H9 (cell line): ENCODE data around the gene TTC3. TPM values are rescaled to one million over a fixed set of nuclear protein-coding genes. Genes with fewer than 3 reads are reported as not detected.

Experiments used
- DNase-seq: peaks from one replicate; pipeline ENCODE4 v3.0.0-alpha.2; 2017
- H2AFZ ChIP-seq: one replicate; pipeline ENCODE4 v1.6.1; 2013; ENCODE audit warnings: mild to moderate bottlenecking, low read length, control low read depth, moderate library complexity
- H2AK5ac ChIP-seq: 2 replicates; pipeline ENCODE4 v1.6.1; 2013; ENCODE audit warnings: low read length, control low read depth, mixed read lengths; ENCODE audit not compliant: insufficient read length
- H2BK120ac ChIP-seq: one replicate; pipeline ENCODE4 v1.6.1; 2013; ENCODE audit warnings: low read depth, mild to moderate bottlenecking, low read length, control low read depth, inconsistent platforms; ENCODE audit not compliant: poor library complexity, severe bottlenecking
- H2BK12ac ChIP-seq: 2 replicates; pipeline ENCODE4 v1.6.1; 2013; ENCODE audit warnings: low read length, control low read depth, mixed read lengths, low read depth; ENCODE audit not compliant: insufficient read length
- H2BK15ac ChIP-seq: 2 replicates; pipeline ENCODE4 v1.6.1; 2013; ENCODE audit warnings: low read depth, low read length, control low read depth
- H2BK20ac ChIP-seq: one replicate; pipeline ENCODE4 v1.6.1; 2013; ENCODE audit warnings: low read depth, mild to moderate bottlenecking, low read length, control low read depth, inconsistent platforms; ENCODE audit not compliant: poor library complexity, severe bottlenecking
- H2BK5ac ChIP-seq: 2 replicates; pipeline ENCODE4 v1.6.1; 2013; ENCODE audit warnings: low read length, control low read depth, mixed read lengths; ENCODE audit not compliant: insufficient read length
- H3K14ac ChIP-seq: 2 replicates; pipeline ENCODE4 v1.6.1; 2013; ENCODE audit warnings: low read length, control low read depth; ENCODE audit not compliant: insufficient read depth
- H3K18ac ChIP-seq: 2 replicates; pipeline ENCODE4 v1.6.1; 2013; ENCODE audit warnings: low read depth, mild to moderate bottlenecking, mixed read lengths, low read length, control low read depth; ENCODE audit not compliant: insufficient read length
- H3K23ac ChIP-seq: 2 replicates; pipeline ENCODE4 v1.6.1; 2013; ENCODE audit warnings: low read length, control low read depth, mixed read lengths, low read depth; ENCODE audit not compliant: insufficient read length
- H3K23me2 ChIP-seq: 2 replicates; pipeline ENCODE4 v1.6.1; 2013; ENCODE audit warnings: low read depth, mild to moderate bottlenecking, mixed read lengths, low read length, control low read depth; ENCODE audit not compliant: insufficient read length, poor library complexity, severe bottlenecking
- H3K27ac ChIP-seq: 2 replicates; pipeline ENCODE4 v1.5.1; 2013; ENCODE audit warnings: low read length, control low read depth, mixed read lengths, low read depth; ENCODE audit not compliant: insufficient read length
- H3K27me3 ChIP-seq: 2 replicates; pipeline ENCODE4 v1.6.1; 2013; ENCODE audit warnings: low read length, control low read depth, inconsistent platforms; ENCODE audit not compliant: insufficient read depth
- H3K4ac ChIP-seq: 2 replicates; pipeline ENCODE4 v1.6.1; 2013; ENCODE audit warnings: low read depth, mild to moderate bottlenecking, control low read depth, inconsistent platforms, low read length, moderate library complexity
- H3K4me1 ChIP-seq: 2 replicates; pipeline ENCODE4 v1.6.1; 2013; ENCODE audit warnings: low read length, control low read depth, inconsistent platforms; ENCODE audit not compliant: insufficient read depth
- H3K4me2 ChIP-seq: 2 replicates; pipeline ENCODE4 v1.6.1; 2013; ENCODE audit warnings: low read length, control low read depth, mixed read lengths; ENCODE audit not compliant: insufficient read length, insufficient read depth
- H3K56ac ChIP-seq: 2 replicates; pipeline ENCODE4 v1.6.1; 2013; ENCODE audit warnings: low read depth, mild to moderate bottlenecking, mixed read lengths, low read length, control low read depth; ENCODE audit not compliant: insufficient read length
- H3K79me1 ChIP-seq: 2 replicates; pipeline ENCODE4 v1.6.1; 2013; ENCODE audit warnings: low read depth, mild to moderate bottlenecking, moderate library complexity, low read length, control low read depth, inconsistent platforms; ENCODE audit not compliant: insufficient read depth, poor library complexity, severe bottlenecking
- H3K79me2 ChIP-seq: 2 replicates; pipeline ENCODE4 v1.6.1; 2013; ENCODE audit warnings: low read length, control low read depth, inconsistent platforms; ENCODE audit not compliant: insufficient read depth
- H3K9ac ChIP-seq: 2 replicates; pipeline ENCODE4 v1.6.1; 2013; ENCODE audit warnings: low read length, control low read depth, mixed read lengths; ENCODE audit not compliant: insufficient read length; ENCODE audit errors: extremely low read depth
- H3K9me3 ChIP-seq: one replicate; pipeline ENCODE4 v1.6.1; 2013; ENCODE audit warnings: low read depth, low read length, inconsistent platforms; ENCODE audit not compliant: control insufficient read depth
- H3T11ph ChIP-seq: one replicate; pipeline ENCODE4 v1.6.1; 2013; ENCODE audit warnings: mild to moderate bottlenecking, low read length, control low read depth, inconsistent platforms
- H4K20me1 ChIP-seq: one replicate; pipeline ENCODE4 v1.6.1; 2013; ENCODE audit not compliant: control insufficient read depth, insufficient read length, insufficient read depth
- H4K5ac ChIP-seq: 2 replicates; pipeline ENCODE4 v1.6.1; 2013; ENCODE audit warnings: low read depth, mild to moderate bottlenecking, mixed read lengths, low read length, control low read depth; ENCODE audit not compliant: insufficient read length
- H4K8ac ChIP-seq: replicated peaks from 2 replicates; pipeline ENCODE4 v1.6.1; 2013; ENCODE audit warnings: low read length, control low read depth, mixed read lengths, low read depth; ENCODE audit not compliant: insufficient read length
- H4K91ac ChIP-seq: 2 replicates; pipeline ENCODE4 v1.6.1; 2013; ENCODE audit warnings: low read depth, mild to moderate bottlenecking, moderate library complexity, mixed read lengths, low read length, control low read depth; ENCODE audit not compliant: insufficient read length
- H3K27ac Mint-ChIP-seq, 3 experiments: 2 replicates in 2 of 3; 3 replicates in 1 of 3; pipeline ENCODE4 v1.8.0; 2020 to 2021; ENCODE audit warnings: mixed read lengths in 3 of 3, mild to moderate bottlenecking in 1 of 3, moderate library complexity in 1 of 3
- H3K27me3 Mint-ChIP-seq: 2 replicates; pipeline ENCODE4 v1.8.0; 2021; ENCODE audit warnings: low read depth, mild to moderate bottlenecking, moderate library complexity, mixed read lengths
- H3K36me3 Mint-ChIP-seq, 3 experiments: 2 replicates in 2 of 3; 3 replicates in 1 of 3; pipeline ENCODE4 v1.8.0; 2020 to 2021; ENCODE audit warnings: low read depth in 3 of 3, mixed read lengths in 3 of 3; ENCODE audit not compliant: insufficient read depth in 1 of 3
- H3K4me1 Mint-ChIP-seq, 2 experiments: 2 replicates each; pipeline ENCODE4 v1.8.0; 2020; ENCODE audit warnings: mixed read lengths in 2 of 2
- H3K4me3 Mint-ChIP-seq, 2 experiments: 2 replicates in 1 of 2; 3 replicates in 1 of 2; pipeline ENCODE4 v1.8.0; 2020 to 2021; ENCODE audit warnings: mild to moderate bottlenecking in 2 of 2, mixed read lengths in 2 of 2, moderate library complexity in 1 of 2
- H3K9me3 Mint-ChIP-seq, 2 experiments: 2 replicates in 1 of 2; 3 replicates in 1 of 2; pipeline ENCODE4 v1.8.0; 2020; ENCODE audit warnings: mild to moderate bottlenecking in 2 of 2, mixed read lengths in 2 of 2, moderate library complexity in 1 of 2
- CTCF ChIP-seq: fragments of 200-600 bp; sonication (generic); conservative IDR thresholded peaks from 3 replicates; pipeline ENCODE4 v1.8.0; 2021; ENCODE audit warnings: antibody characterized with exemption, mild to moderate bottlenecking
- WGBS: extraction: QIAGEN DNeasy Blood & Tissue Kit; methylation state at CpG from one replicate; pipeline ENCODE4 v1.1.7; 2013; ENCODE audit warnings: missing lambda C conversion rate, low lambda C conversion rate, mixed read lengths; ENCODE audit not compliant: insufficient read length; ENCODE audit errors: extremely low coverage; 5-methylcytosine and 5-hydroxymethylcytosine counted together
- total RNA-seq: library from RNA; stranded (reverse); gene quantifications from 2 replicates; pipeline ENCODE4 v1.2.1, GENCODE V29; 2021

Gene TTC3
- total RNA-seq, 1 experiment from 2014 or later: 46.5 TPM

- no peaks in the 10 kb centered on the region for H3K79me2 ChIP-seq
- WGBS: no CpG with 5 or more reads among the region's 2 CpGs
- H3K14ac ChIP-seq: no peak overlapping the region
- no peak overlapping the region for H4K91ac ChIP-seq
- TF ChIP-seq CTCF: no peak
- H3K4ac ChIP-seq: no peak overlapping the region
- H2AK5ac ChIP-seq: no peak overlapping the region
- no peaks in the 10 kb centered on the region for H3K27me3 Mint-ChIP-seq
- no peak overlapping the region for H2BK20ac ChIP-seq
- H3K4me1 ChIP-seq: no peaks in the 10 kb centered on the region; the same call in 1 of the 2 replicates
- no peak overlapping the region for H3K9ac ChIP-seq
- no peak overlapping the region for H3K4me2 ChIP-seq
- H3K23me2 ChIP-seq: no peaks in the 10 kb centered on the region
- H3K23ac ChIP-seq: no peak overlapping the region
- H3K27ac Mint-ChIP-seq: no peak overlapping the region
- H3K9me3 Mint-ChIP-seq: no peaks in the 10 kb centered on the region
- no peak overlapping the region for H3K4me3 Mint-ChIP-seq
- peaks cover 2% of the 10 kb centered on the region for H3K79me1 ChIP-seq
- DNase-seq: no peak
- H3T11ph ChIP-seq: no peak overlapping the region
- no peak overlapping the region for H2BK15ac ChIP-seq
- no peak overlapping the region for H2BK5ac ChIP-seq
- H4K20me1 ChIP-seq: no peaks in the 10 kb centered on the region
- no peak overlapping the region for H2AFZ ChIP-seq
- no peak overlapping the region for H3K18ac ChIP-seq
- no peak overlapping the region for H4K5ac ChIP-seq
- H2BK120ac ChIP-seq: no peak overlapping the region
- no peaks in the 10 kb centered on the region for H3K4me1 Mint-ChIP-seq
- H3K27ac ChIP-seq: no peak overlapping the region
- H3K9me3 ChIP-seq: no peaks in the 10 kb centered on the region
- no peaks in the 10 kb centered on the region for H3K27me3 ChIP-seq
- peaks cover 16 to 48% (median 45%) of the 10 kb centered on the region in 3 experiments for H3K36me3 Mint-ChIP-seq
- H3K56ac ChIP-seq: no peak overlapping the region
- H4K8ac ChIP-seq: no peak overlapping the region
- H2BK12ac ChIP-seq: no peak overlapping the region
Measured at GRCh38 chr21:37237346-37237745, 164.3 kb downstream of the TTC3 start.
